NCI-H1092 treated with DMSO at 0.1 percent for 48 hours (cell line): ENCODE results near the gene SLC35F5.
"Not testable (repeated sequence)": the region's sequence is repeated elsewhere in the genome, so short reads cannot be mapped to it uniquely, and the experiment has no call there.

Experiments used
- DNase-seq: peaks from one replicate; lab custom pipeline; 2025; lab: John Stamatoyannopoulos, UW

The SLC35F5 gene

DNA sequence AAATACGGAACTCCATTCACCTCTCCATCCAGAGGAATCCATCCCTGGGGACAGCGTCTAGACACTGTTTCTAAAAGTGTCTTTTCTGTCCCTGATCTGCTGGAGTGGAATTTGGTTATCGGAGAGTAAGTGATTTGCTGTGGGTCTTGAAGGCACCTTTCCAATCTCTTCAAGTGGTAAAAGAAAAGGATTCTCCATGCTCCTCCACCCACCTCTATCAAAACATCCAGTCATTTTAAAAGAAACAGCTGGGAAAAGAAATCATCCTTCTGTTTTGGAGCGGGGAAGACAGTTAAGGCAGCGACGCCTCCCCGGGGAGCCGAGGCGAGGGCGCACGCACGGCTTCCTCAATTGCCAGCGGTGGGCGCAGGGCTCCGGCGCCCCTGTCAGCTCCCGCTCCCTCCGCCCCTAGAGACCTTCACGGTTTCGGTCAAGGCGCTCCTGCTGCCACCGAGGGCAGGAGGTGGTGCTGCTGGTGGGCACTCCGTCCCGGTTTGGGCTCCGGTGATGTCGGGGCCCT is 547 bp downstream of the SLC35F5 start:
- peak; percentile 25 for DNase-seq

DNA sequence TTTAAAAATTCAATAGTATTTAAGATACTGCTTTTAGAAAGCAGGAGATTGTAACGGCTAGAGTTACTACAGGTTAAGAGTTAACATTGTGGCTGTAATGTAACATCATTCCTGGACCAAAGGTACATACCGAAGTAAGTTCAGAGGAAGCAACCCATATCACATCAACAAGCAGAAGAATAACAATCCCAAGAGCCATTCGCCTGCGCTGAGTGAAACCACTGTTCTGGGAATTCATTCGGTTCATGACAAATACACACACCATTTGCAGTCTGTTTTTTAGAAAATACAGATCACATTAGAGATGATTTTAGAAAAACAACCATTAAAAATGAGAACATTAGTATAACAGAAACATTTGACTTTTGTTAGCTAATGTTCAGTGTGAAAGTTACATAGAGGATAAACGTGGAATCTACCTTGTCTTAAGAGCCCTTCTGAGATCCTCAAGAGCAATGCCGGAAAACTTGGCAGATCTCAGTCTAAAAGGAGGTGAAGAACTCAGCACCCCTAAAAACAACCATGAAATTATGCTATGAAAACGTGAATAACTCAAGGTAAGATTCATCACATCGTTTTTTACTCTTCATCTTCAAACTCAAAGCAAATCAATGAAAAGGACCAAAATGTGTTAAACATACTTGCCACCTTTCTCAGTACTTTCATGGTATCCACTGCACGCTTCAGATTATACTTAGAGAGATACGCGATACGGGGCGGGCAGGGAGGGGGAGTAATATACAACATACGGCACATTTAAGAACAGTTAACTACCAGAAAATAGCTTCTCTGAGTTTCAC is 1.2 kb downstream of the SLC35F5 start:
- peak; percentile 5 for DNase-seq

DNA sequence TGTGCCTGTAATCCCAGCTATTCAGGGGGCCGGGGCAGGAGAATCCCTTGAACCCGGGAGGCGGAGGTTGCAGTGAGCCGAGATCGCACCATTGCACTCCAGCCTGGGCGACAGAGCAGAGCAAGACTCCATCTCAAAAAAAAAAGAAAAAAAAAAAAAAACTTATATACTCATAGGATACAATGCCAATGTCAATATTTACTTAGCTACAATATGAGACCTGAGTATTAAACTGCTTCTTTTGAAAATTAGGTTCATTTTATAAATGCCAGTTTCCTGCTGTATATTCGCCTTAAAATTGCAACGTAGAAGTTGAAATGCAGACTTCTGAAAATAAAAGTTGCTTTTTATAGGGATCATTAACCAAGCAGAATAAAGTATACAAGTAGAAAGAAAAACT is 2.3 kb downstream of the SLC35F5 start:
- DNase-seq: no peak

DNA sequence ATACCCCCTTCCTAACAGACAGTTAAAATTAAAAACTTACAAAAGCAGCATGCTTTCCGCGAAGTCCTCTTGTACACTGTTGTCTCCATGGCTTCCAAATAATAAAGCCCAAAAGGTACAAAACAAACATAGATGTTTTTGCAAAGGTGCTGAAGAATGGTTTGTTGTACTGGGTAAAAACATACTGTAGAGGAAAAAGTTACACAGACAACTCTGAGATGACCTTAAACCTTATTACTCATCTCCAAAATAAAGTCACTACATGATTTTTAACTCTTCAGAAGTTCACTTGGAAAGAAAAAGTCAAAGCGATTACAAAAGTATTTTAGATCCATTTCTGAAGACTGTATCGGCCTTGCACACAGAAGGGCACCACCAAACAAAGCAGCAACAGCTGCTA is 6.1 kb downstream of the SLC35F5 start:
- no peak for DNase-seq

DNA sequence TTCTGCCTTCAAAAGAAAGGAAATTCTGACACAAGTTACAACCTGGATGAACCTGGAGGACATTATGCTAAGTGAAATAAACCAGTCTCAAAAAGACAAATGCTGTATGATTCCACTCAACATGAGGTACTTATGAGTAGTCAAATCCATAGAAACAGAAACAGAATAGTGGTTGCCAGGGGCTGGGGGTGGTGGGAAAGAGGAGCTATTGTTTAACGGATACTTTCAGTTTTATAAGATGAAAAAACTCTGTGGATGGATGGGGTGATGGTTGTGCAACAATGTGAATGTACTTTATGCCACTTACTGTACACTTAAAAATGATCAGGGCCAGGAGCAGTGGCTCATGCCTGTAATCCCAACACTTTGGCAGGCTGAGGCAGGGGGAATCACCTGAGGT is 15.4 kb downstream of the SLC35F5 start:
- no peak for DNase-seq

DNA sequence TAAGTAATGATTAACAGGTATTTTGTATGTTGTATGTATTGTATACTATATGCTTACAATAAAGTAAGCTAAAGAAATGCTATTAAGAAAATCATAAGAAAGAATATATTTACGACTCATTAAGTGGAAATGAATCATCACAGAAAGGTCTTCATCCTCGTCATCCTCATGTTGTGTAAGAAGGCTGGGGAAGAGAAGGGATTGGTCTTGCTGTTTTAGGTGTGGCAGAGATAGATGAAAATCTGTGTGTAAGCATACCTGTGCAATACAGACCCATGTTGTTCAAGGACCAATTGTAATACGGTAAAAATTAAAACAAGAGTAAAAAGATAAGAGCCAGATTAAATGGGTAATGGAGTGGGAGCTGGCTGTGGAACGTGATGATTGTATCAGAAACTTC is 16.6 kb downstream of the SLC35F5 start:
- DNase-seq: no peak

DNA sequence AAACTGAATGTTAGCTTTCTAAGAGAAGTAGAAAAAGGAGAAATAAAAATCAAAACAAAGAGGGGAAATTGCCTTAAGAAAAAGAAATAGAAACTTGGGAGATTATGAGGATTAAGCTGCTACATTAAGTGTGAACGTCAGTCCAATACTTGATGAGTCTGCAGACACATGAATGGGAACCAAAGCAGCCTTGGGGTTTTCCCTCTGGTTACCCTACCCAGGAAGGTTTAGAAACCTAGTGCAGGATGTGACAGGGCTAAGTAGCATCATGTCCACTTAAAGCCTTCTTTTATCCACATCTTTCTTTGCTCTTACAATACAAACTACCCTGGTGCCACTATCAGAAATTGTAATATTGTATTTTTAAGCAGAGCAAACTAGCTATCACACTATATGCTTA is 22.3 kb downstream of the SLC35F5 start:
- DNase-seq: no peak

DNA sequence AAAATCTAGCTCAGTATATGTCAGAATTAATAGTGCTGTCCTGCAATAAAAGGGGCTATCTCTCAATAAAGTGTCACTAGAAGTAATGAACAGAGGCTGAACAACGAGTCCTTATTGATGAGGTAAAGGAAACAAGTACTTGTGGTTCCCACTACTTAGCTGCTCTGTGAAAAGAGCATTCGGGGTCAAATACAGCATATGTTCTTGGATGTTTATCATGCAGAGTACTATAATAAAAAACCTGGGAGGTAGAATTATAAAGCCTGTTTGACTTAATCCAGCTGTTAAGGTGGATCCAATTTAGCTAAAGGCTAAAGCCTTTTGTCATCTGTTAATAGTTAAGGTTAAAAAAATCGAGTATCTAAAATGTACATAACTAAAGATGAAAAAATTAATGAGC is 32.4 kb downstream of the SLC35F5 start:
- DNase-seq: no peak

DNA sequence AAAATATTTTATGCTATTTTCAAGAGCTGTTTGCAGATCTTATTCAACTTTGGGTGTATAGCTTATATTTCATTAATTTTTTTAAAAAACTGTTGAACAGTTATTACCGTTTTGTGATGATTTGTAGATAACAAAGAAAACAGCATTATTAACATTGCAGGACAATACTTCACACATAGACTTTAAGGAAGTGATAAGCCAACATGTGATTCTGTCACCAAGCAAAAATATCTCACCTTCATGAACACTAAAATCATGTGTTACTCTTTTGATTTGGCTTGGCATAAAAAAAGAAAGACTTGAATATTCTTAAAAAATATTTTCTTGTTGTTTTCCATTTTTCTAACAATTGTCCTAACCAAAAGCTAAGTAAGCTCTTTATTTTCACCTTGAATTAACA is 33.0 kb downstream of the SLC35F5 start:
- DNase-seq: no peak

DNA sequence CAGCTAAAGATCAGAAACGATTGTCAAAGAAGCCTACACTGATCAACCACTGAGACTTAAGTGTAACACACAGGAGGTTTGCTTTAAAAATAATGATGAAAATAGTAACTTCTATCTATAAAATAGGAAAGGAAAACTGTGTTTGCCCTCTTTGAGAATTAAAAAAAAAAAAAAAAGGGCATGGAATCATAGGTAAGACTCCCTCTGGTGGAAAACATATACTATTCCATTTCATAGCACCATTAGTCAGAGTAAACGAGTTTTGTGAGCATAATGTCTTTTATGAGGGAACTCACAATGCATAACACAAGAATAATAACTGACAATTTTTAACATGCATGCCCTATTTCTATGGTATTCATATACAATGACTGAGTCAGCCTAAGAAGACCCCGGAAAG is 36.3 kb downstream of the SLC35F5 start:
- peak; percentile 22 for DNase-seq

DNA sequence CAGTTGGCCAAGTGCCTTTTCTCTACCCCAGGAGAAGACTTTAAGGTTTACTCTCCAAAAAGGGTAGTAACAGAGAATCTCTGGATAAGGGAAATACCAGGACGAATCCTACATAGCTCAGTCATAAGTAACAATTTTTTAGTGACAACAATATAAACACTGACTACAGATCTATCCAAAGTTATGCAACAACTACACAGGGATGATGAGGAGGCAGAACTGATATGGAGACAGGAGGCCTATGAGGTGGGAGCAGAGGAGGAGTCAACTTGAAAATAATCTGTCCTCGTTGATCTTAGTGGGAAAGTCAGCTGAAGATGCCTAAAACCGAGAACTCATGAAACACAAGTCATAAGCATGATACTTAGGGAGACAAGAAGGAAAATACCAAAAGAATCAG is 40.2 kb downstream of the SLC35F5 start:
- DNase-seq: no peak

DNA sequence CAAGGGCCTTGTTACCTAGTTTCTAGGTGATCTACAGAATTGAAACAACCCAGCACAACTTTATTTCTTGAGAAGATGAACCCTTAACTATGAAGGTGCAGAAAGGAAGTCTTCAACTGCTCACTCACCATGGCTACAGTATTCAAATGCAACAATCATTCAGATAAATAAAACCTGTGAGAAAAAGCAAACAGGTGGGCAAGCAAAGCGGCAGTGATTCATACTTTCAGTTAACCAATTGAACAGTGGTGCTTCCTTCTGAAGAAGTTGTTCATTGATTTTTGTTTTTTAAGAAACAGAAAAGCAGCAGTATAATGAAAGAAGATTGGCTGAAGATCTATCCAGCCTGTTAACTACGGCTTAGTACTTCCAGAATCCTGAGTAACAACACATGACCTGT is 43.5 kb downstream of the SLC35F5 start:
- DNase-seq: no peak

DNA sequence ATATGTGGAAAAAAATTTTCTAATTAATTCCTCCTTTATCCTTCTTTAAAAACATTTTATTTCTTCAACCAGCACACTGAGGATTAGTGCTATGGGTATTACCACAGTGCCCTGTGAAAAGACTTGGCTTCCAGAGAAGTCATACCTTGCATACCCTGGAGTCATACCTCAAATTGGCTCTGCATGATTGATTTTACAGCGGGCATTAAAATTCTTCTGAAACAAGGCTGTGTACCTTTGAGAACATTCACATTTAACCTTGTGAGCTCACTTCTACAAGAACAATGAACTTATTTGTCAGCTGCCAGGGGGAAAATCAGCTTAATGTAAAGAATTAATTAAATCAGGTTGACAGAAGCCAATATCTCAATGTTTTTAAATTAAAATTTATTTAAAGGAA is 44.6 kb downstream of the SLC35F5 start:
- no peak for DNase-seq

DNA sequence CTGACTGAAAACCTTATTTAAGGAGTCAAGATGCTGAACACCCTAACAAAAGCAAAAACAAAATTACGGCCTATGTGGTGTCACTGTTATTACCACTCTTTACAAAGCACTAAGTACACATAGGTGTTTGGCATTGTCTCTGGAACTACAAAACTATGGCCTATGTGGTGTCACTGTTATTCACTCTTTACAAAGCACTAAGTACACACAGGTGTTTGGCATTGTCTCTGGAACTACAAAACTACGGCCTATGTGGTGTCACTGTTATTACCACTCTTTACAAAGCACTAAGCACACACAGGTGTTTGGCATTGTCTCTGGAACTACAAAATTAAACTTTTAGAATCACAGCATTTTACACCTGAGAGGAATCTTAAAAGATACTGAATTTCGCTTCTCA is 47.4 kb downstream of the SLC35F5 start:
- peak; percentile 57 for DNase-seq

DNA sequence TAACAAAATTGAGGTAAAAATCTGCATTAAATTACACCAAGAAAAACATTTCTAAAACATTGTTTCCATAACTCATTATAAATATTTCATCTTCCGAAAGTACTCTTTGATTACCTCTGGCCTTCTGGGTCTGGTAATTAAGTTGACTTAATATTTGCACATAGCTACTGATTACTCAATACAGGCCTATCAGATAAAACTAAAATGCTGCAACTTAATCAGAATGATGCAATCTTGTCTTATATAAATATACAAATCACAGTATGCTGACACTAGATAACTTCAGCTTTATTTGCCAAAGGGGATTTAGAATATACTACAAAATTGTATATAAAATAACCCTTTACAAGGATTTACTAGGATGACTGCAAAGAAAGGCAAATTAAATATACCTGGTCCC is 49.3 kb downstream of the SLC35F5 start:
- no peak for DNase-seq

DNA sequence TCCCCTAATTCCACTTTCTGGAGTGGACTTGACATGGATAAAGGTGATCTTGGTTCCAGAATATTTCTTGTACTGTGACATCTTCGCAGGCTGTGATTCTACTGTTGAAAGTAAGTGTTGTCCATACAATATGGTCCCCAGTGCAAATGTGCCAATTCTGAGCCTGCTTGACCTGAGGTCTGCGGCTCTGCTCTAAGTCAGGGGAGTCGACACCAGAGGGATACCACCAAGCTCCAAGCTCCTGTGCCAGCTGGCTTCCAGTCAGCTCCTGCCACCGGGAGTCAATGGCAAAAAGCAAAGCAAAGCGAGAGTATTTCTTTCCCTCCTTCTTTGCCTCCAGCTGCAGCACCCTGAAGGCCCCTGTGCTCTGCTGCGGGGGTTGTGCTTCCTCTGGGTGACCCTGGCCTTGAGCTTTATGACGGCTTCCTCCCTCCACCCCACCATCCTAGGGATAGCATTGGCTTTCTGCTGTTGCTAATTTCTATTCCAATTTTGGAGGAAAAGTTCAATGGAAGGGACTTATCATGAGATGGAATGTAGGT is 50.4 kb downstream of the SLC35F5 start:
- no peak for DNase-seq

DNA sequence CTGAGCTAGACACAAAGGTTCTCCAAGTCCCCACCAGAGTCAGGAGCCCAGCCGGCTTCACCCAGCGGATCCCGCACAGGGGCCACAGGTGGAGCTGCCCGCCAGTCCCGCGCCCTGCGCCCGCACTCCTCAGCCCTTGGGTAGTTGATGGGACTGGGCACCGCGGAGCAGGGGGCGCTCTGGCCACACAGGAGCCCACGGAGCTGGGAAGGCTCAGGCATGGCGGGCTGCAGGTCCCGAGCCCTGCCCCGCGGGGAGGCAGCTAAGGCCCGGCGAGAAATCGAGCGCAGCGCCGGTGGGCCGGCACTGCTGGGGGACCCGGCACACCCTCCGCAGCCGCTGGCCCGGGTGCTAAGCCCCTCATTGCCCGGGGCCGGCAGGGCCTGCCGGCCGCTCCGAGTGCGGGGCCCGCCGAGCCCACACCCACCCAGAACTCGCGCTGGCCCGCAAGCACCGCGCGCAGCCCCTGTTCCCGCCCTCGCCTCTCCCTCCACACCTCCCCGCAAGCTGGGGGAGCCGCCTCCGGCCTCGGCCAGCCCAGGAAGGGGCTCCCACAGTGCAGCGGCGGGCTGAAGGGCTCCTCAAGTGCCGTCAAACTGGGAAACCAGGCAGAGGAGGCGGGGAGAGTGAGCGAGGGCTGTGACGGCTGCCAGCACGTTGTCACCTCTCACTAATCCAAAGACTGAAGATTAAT is 52.0 kb downstream of the SLC35F5 start:
- not testable (repeated sequence) for DNase-seq

DNA sequence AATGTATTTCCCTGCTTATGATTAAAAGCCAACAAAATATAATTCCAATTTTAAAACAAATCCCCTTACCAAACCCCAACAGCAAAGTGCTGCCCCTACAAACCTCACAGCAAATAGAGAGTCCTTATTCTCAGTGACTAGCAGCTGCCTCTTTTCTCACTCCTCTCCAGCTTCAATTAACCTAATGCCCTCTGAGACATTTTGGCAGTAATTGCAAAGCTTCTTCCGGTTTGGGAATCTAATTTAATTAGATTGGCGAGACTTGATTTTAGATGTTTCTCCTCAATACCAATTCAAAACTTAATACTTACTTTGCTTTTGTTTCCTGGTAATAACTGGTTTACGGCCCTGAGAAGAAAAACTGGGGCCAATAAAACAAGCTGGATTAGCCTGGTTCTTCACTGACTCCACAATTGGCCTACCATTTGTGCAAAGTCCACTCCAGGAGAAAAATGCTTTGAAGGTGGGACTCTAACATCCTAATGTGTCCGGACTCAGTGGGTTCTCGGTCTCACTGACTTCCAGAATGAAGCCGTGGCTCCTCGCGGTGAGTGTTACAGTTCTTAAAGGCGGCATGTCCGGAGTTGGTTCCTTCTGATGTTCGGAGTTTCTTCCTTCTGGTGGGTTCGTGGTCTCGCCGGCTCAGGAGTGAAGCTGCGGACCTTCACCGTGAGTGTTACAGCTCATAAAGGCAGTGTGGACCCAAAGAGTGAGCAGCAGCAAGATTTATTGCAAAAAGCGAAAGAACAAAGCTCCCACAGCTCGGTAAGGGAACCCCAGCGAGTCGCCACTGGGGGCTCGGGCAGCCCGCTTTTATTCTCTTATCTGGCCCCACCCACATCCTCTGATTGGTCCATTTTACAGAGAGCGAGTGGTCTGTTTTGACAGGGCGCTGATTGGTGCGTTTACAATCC is 52.8 kb downstream of the SLC35F5 start:
- DNase-seq: peak; percentile 19

DNA sequence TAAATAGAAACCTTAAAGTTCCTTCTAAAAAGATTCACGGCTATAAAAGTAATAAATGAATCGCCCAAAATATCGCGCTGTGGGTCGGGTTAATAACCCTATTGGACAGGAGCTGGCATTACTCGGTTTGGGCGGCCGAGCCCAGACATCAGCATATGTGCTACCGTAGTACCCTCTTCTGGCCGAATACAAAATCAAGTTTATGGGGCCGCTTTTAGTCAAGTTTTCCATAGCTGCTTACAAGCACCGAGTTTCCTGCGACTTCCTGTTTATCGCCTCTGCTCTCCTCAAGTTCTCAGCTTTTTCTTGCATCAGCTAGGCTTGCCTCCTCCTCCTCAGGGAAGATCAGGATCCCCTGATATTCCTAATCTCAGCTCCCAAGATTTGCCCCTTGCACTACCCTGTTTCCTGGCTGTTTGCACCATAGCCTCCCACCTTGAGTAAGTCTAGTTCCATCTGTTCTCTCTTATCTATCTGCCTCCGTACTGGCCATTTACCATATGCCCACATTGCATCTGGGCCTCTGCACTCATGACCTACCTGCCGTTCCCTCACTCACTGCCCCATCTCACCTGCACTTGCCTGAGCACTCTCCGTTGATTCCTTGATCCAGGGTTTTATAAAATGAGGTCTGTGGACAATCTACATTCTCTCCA is 56.1 kb downstream of the SLC35F5 start:
- DNase-seq: no peak

DNA sequence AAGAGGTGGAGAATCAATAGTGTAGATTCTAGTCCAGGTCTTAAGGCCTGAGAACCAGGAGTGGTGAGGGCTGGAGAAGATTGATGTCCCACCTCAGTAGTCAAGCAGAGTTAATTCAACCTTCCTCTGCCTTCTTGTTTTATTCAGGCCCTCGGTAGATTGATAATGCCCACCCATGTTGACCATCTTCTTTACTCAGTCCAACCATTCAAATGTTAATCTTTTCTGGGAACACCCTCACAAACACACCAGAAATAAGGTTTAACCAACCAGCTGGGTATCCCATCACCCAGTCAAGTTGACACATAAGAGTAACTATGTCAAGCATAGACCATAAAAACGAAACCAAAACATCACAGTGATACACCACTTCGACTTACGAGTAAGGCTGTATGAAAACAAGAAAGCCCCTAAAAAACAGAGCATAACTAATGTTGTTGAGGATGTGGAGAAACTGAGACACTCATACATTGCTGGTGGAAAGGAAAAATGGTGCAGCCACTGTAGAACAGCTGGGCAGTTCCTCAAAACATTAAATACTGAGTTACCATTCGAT is 57.5 kb downstream of the SLC35F5 start:
- DNase-seq: no peak

DNA sequence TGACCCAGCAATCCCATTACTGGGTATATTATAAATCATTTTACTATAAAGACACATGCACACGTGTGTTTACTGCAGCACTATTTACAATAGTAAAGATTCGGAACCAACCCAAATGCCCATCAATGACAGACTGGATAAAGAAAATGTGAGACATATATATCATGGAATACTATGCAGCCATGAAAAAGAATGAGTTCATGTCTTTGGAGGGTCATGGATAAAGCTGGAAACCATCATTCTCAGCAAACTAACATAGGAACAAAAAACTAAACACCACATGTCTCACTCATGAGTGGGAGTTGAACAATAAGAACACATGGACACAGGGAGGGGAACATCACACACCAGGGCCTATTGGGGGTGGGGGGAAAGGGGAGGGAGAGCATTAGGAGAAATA is 58.2 kb downstream of the SLC35F5 start:
- not testable (repeated sequence) for DNase-seq
